Hepatocyte (in vitro differentiated cells): ENCODE measurements around the gene ECE1.

ENCODE experiments used
- CTCF ChIP-seq: fragments of 200-600 bp; sonication (generic); IDR thresholded peaks from 2 replicates; pipeline ENCODE4 v1.5.1; 2016; ENCODE audit warnings: antibody characterized with exemption, mild to moderate bottlenecking; ENCODE audit not compliant: poor library complexity
- EZH2 ChIP-seq: fragments of 200-600 bp; sonication (generic); IDR thresholded peaks from 2 replicates; pipeline ENCODE4 v1.6.1; 2016; ENCODE audit warnings: antibody characterized with exemption, mild to moderate bottlenecking, borderline replicate concordance
- EZH2phosphoT487 ChIP-seq: fragments of 200-600 bp; sonication (generic); IDR thresholded peaks from one replicate; pipeline ENCODE4 v1.6.1; 2018; ENCODE audit warnings: antibody characterized with exemption, mild to moderate bottlenecking, low read depth, moderate library complexity; ENCODE audit not compliant: unreplicated experiment, severe bottlenecking

GRCh38 chr1:21287905-21288514 lies 2.3 kb downstream of the ECE1 start:
- TF ChIP-seq EZH2 (no peak), CTCF (no peak), EZH2phosphoT487 (no peak)
